ENCODE measurements around the gene SPOCK3. TPM values are rescaled to one million over a fixed set of nuclear protein-coding genes. Genes with fewer than 3 reads are reported as not detected.

The SPOCK3 gene
- total and polyA plus RNA-seq, 2 experiments from 2014 or later, result 1.6 to 4.1 TPM

- no peaks in the 10 kb centered on the region for H3K36me3 ChIP-seq (ENCODE audit: insufficient read depth)
- no peaks in the 10 kb centered on the region for H3K9me3 Mint-ChIP-seq
- H3K27me3 ChIP-seq (ENCODE audit: insufficient read depth), result no peaks in the 10 kb centered on the region
- no peak overlapping the region for H2AFZ ChIP-seq
- no peaks in the 10 kb centered on the region for H3K27me3 Mint-ChIP-seq (ENCODE audit: insufficient read depth, low read depth, poor library complexity)
- H3K27ac Mint-ChIP-seq, result no peak overlapping the region
- no peak overlapping the region for H3K4me3 ChIP-seq
- no peaks in the 10 kb centered on the region for H3K79me2 ChIP-seq (replicated peaks; ENCODE audit: insufficient read depth)
- H3F3A ChIP-seq (replicated peaks; ENCODE audit: low read depth), result no peaks in the 10 kb centered on the region
- H3K4me1 ChIP-seq (ENCODE audit: insufficient read depth), result no peaks in the 10 kb centered on the region
- H4K20me1 ChIP-seq (replicated peaks; ENCODE audit: insufficient read depth), result no peaks in the 10 kb centered on the region
- DNase-seq (ENCODE audit: low spot score), result no peak
- ATAC-seq, result no peak
- no peaks in the 10 kb centered on the region for H3K36me3 Mint-ChIP-seq (ENCODE audit: low read depth)
- H3K27ac ChIP-seq (ENCODE audit: low read depth), result no peak overlapping the region
- TF ChIP-seq CTCF (conservative IDR thresholded peaks at IDR 0.05; ENCODE audit: low read depth in 2 of 2), result no peak
- no peak for TF ChIP-seq STAT1 (IDR thresholded peaks at IDR 0.05; ENCODE audit: unreplicated experiment)
- no peak for TF ChIP-seq ZNF114 (CRISPR knock-in tag; IDR thresholded peaks at IDR 0.05)
- no peak for TF ChIP-seq ZNF331 (CRISPR knock-in tag; IDR thresholded peaks at IDR 0.05; ENCODE audit: low read depth)
- TF ChIP-seq REST (IDR thresholded peaks at IDR 0.05; ENCODE audit: unreplicated experiment), result no peak
- TF ChIP-seq ETS1 (IDR thresholded peaks at IDR 0.05), result no peak
- no peak for TF ChIP-seq EZH2 (IDR thresholded peaks at IDR 0.05; ENCODE audit: low read depth, unreplicated experiment)
- TF ChIP-seq JUNB (IDR thresholded peaks at IDR 0.05; ENCODE audit: unreplicated experiment), result no peak
- TF ChIP-seq EZH2phosphoT487 (IDR thresholded peaks at IDR 0.05; ENCODE audit: unreplicated experiment), result no peak
- no peak for TF ChIP-seq POLR2AphosphoS5 (IDR thresholded peaks at IDR 0.05; ENCODE audit: low read depth)
- TF ChIP-seq NANOG (IDR thresholded peaks at IDR 0.05; ENCODE audit: borderline replicate concordance), result no peak
- no peak for TF ChIP-seq CREB1 (CRISPR knock-in tag; IDR thresholded peaks at IDR 0.05; ENCODE audit: low read depth)
- TF ChIP-seq ZNF462 (CRISPR knock-in tag; IDR thresholded peaks at IDR 0.05), result no peak
- H3K4me3 Mint-ChIP-seq, result no peak overlapping the region
- H3K4me1 Mint-ChIP-seq, result no peaks in the 10 kb centered on the region
- no peaks in the 10 kb centered on the region for H3K9me2 ChIP-seq (ENCODE audit: insufficient read depth)
- H3K4me2 ChIP-seq, result no peak overlapping the region
Measured at GRCh38 chr4:167248271-167248670, 14.0 kb upstream of the SPOCK3 start.

Data from GM23338 (cell line).